GM20000 (cell line): ENCODE results near the gene MAPK8.

ENCODE experiments used
- DNase-seq: peaks from one replicate; pipeline ENCODE4 v3.0.0; 2012; ENCODE audit warnings: low spot score
- CTCF ChIP-seq: IDR thresholded peaks from 2 replicates; pipeline ENCODE4 v1.5.1; 2012; ENCODE audit warnings: mild to moderate bottlenecking, control low read depth; ENCODE audit errors: extremely low read depth, missing control alignments

Gene MAPK8

GRCh38 chr10:48444266-48444665 lies 137.8 kb downstream of the MAPK8 start:
- DNase-seq, result no peak
- no peak for TF ChIP-seq CTCF

- TF ChIP-seq CTCF, result no peak
- DNase-seq, result no peak
Measured at GRCh38 chr10:48444861-48445841, 138.7 kb downstream of the MAPK8 start.

GRCh38 chr10:48445932-48446331 lies 139.5 kb downstream of the MAPK8 start:
- DNase-seq, result no peak
- TF ChIP-seq CTCF, result no peak

- DNase-seq, result peak; percentile 9
- no peak for TF ChIP-seq CTCF
Measured at GRCh38 chr10:48446785-48447184, 140.3 kb downstream of the MAPK8 start.

GRCh38 chr10:48447356-48448215 lies 141.1 kb downstream of the MAPK8 start:
- no peak for TF ChIP-seq CTCF
- peak; percentile 20 for DNase-seq

- TF ChIP-seq CTCF, result no peak
- peak; percentile 24 for DNase-seq
Measured at GRCh38 chr10:48448796-48449195, 142.3 kb downstream of the MAPK8 start.

- peak; percentile 38 for DNase-seq
- TF ChIP-seq CTCF, result no peak
Measured at GRCh38 chr10:48449501-48450232, 143.2 kb downstream of the MAPK8 start.
